MV-4-11 (cell line): ENCODE data around the gene TRAF1.

Experiments used
- DNase-seq: peaks from one replicate; lab custom pipeline; 2025; lab: John Stamatoyannopoulos, UW

Gene TRAF1

DNA sequence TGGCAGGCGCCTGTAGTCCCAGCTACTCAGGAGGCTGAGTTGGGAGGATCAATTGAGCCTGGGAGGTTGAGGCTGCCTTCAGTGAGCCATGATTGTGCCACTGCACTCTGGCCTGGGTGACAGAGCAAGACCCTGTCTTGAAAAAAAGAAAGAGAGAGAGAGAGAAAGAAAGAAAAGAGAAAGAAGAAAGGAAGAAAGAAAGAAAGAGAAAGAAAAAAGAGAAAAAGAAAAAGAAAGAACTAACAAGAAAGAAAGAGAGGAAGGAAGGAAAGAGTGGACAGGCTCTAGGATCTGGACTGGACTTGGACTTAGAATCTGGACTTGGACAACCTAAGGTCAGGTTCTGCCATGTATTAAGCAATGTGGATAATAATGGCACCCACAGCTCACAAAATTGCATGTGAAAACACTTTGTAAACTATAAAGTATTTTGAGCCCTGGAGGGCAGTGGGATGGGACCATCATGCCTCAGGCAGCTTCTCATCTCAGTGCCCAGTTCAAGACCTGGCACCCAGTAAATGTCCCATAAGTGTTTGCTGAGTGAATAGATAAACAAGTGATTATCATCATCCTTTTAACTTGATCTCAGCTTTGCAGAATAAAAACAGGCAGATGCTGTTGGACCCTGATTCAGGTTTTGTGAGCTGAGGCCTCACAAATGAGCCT lies 36.9 kb downstream of the TRAF1 start:
- DNase-seq: no peak

DNA sequence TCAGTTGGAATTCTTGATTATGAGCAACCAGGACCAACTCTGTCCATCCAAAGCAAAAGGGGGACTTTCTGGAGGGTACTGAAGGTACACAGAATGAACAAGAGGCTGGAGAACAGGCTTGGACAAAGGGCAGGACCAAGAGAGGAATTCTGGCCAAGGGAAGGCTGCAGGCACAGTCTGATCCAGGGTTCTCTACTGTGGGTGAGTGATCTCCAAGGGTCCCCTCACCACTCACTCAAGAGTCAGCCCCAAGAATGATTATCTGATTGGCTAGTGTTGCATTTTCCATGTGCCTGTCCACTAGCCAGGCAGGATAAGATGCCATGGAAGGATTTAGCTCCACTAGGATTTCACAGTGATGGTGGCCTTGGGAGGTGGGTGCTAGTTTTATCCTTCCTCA lies 38.0 kb downstream of the TRAF1 start:
- DNase-seq: no peak

DNA sequence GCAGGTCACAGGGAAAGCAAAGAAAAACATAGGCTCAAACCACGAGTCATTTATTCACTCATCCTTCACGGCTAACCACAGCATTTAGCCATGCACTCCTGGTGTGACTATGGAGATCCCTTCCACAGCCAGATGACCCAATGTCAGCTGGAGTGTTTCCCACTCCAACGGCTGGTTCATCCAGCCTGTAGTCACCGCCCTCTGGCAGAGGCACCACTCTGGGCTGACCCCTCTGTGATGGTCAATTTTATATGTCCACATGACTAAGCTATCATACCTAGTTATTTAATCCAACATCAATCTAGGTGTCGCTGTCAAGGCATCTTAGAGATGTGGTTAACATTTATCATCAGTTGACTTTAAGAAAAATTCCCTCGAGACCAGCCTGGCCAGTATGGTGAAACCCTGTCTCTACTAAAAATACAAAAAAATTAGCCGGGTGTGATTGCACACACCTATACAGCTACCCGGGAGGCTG lies 40.1 kb downstream of the TRAF1 start:
- DNase-seq: peak; percentile 46

DNA sequence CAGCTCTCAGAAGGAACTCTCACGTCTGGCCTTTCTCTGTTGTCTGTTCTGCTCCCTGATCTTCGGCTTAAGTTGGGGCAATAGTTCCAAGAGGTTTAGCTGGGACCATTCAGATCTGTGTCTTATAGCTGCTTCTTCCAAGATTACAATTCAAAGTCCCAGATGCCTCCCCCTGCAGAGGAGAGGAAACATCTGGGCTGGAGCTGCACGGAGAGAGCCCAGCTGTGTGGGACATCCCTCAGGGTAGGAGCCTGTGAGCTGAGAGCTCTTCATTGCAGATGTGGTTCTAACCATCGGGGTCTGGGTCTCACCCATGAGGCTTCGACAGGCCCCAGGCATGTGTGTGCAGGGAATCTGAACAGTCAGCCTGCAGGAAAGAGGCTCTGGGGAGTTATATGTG lies 40.6 kb downstream of the TRAF1 start:
- DNase-seq: no peak

DNA sequence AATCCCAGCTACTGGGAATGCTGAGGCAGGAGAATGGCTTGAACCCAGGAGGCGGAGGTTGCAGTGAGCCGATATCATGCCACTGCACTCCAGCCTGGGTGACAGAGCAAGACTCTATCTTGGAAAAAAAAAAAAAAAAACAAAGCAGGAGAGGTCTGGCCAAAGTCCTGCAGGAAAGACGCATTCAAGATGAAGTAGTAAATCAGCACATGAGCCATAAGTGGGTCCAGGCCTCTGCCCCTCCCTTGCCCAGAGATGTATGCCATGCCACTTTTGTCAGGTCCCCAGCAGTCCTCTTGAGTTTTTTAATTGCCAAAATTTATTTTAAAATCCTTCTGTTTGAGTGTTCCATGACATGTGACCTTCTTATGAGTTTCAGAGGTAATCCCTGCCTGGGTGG lies 41.1 kb downstream of the TRAF1 start:
- DNase-seq: no peak

DNA sequence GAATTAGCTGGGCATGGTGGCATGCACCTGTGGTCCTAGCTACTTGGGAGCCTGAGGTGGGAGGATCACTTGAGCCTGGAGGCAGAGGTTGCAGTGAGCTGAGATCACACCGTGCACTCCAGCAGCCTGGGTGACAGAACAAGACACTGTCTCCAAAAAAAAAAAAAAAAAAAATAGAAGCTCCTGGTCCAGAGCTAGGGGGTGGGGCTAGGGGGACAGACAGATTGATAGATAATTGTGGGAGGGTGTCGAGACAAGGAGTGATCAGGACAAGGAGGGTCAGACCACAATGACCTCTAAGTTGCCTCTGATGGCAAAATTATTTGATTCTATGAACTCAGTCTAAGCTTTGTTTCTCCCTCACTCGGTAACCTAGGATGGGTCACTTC lies 43.0 kb downstream of the TRAF1 start:
- DNase-seq: no peak

DNA sequence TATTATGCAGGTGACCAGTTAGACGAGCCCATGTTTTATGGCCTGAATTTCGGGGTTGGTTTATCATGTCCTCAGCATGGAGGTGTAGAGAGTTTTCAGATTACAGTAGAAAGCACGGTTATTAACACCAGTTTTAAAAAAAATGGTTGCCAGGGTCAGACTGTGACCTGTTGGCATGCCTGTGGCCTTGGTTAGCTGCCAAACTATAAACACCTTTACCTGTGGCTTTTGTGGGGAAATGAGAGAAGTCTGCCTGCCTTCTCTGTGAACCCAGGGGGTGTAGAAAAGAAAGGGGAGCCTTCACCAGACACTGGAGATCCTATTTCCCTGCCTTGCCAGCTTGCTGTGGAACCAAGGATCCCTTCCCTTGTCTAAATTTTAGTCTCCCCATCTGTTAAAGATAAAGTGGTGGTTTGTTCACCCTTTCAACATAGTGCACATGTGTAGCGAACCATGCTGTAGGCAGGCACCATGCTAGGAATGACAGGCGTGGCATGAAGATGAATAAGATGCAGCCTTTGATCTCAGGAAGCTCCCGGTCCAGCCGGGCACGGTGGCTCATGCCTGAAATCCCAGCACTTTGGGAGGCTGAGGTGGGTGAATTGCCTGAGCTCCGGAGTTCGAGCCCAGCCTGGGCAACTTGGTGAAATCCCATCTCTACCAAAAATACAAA lies 43.5 kb downstream of the TRAF1 start:
- no peak for DNase-seq

DNA sequence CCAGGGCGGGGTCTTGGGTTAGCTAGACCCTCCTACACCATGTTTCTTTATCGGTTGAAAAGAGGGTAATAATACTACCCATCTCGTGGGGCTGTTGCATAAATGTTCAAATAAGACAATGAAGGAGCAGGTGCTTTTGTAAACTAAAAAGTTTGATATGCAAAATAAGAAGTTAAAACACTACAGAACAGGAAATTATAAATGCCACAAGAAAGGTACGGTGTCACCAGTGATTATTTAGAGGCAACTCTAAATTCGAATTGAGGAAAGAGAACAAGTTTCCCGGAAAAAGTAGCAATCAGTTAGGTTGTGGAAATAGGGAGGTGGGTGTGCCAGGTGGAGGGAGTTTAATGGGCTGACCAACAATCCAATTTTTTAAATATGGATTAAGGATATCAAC lies 47.1 kb downstream of the TRAF1 start:
- no peak for DNase-seq

DNA sequence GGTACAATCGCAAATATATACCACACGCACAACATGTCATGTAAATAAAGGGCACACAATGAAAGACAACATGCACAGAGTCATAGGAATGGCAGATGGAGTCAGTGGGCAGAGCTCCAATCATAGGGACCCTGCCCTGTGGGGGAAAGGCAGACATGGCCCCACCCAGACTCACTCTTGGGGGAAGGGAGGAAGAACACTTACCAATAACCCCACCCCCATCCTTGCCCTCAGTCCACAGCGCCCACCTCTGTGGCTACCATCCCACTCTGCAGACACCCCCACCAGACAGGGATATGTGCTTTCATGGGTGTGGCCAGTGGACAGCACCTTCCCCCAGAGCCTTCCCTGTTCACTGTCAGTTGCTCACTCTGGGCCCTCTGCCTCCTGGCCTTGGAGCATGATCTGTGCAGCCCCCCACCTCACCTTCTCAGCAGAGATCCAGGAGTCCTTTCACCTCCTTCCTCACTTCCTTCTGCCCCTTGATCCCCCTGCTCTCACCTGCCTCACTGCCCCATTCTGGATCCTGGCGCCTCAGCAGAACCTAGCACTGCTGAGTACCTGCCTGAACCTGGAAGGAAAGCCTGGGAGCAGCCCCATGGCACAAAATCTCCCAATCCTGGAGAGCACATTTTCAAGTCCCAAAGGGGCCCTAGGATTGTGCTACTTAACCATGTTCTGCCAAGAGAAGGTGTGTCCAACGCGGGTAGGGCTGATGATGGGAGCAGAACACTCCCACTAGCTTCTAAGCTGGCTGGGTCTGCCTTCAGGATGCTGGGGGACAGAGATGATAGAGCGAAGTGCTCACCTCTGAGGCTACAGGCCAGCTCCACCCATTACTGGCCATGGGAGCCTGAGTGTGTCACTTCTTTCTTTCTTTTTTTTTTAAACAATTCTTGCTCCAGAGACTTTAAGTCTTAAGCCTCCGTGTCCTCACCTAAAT lies 48.1 kb downstream of the TRAF1 start:
- DNase-seq: no peak

DNA sequence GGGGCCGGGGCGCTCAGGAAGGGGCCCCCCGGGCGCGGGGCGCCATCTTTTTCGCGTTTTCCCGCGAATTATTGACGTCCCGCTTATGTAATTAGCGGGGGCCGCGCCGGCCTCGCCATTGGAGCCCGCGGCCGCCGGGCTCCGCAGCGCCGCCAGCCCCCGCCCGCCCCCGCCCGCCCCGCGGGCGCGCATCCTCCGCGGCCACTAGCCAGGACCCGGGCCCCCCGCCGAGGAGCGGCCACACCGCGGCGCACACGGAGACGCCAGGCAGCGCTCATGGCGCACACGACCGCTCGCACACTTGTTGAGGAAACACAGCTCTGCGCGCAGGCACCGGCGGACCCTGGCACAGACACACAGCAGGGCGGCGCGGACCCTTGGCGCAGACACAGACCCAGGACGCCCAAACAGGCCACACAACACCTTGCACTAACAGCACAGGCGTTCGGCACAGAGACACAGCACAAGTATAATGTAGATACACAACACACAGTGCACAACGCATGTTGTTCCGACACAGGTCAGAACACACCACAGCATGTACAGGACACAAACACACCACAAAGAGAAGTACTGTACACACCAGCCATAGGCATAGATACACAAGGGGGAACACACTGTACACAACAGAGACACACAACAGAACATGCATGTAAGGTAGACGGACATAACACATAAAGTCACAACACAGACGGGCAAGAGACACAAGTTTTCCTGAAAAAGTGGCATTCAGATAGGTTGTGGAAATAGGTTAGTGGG lies 49.1 kb downstream of the TRAF1 start:
- DNase-seq: peak; percentile 78

DNA sequence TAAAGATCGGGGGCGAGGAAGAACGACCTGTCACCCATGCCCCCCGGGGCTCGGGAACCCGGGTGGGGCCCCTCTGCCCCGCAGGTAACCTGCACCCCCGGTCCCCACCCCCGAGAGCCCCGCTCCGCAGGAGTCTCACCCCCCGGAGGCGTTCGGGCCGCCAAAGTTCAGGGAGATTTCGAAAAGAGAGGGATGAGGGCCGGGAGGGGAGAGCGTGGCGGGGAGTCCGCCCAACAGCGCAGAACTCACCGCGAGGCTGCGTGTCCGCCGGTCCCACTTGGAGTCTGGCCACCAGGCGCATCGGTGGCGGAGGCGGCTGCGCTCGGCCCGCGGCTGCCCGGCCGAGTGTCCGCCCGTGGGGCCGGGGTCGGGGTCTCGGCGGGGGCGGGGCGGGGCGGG lies 49.8 kb downstream of the TRAF1 start, which contains the start of gene PHF19:
PHF19 (minus strand) TSS at position 347 of the 399 bp plus-strand sequence. CDS start 2,447 bp downstream, outside the sequence.
- peak; percentile 44 for DNase-seq

DNA sequence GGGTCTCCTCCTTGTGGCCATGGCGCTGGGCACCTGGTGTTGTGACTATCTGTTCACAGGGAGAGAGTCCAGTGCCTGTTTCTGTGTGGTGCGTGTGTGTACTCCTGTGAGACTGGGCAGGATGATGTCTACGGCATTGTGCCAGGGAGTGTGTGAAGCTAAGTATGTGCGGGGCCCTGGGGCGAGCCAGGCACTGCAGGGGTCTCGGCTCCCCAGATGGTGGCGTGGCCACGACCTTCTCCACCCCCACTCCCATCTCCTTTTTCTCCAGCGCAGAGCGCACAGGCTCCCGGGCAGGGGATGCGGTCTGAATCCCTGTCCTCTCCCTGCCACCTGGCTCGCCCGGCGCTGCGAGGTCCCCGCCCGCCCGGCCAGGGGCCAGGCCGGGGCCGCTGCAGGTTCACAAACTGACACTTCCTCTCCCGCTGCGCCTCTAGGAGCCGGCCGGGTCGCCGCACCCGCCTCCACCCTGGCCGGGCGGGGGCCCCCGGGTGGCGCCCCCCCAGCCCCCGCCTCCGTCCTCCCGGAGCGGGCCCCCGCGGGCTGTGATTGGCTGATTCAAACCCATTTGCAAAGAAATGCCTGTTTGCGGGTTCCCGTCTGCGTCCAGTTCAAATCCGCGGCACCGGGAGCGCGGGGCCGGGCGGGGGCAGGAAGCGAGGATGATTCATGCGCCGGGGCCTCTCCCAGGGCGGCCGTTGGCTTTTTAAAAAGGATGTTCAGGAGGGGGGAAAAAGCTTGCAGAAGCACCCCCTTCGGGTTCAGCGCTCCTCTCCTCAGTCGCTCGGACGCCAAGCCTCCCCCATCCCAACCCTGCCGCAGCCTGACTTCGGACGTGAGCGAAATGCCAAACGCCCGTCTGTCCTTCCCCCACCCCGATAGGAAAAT lies 50.4 kb downstream of the TRAF1 start:
- DNase-seq: peak; percentile 96

DNA sequence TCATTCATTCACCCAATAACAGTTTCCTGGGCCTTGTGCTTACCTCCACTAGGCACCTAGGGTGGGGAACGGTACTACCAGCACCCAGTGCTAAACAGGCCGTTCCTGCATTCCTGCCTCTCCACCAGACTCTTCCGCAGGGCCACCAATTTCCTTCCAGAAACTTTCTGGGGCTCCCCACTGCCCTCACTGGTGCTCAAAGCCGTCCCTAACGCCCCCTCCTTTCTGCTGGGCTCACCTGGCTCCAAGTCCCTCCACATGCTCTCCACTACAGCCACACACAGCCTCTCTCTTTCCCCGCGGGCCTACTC lies 51.0 kb downstream of the TRAF1 start:
- no peak for DNase-seq

DNA sequence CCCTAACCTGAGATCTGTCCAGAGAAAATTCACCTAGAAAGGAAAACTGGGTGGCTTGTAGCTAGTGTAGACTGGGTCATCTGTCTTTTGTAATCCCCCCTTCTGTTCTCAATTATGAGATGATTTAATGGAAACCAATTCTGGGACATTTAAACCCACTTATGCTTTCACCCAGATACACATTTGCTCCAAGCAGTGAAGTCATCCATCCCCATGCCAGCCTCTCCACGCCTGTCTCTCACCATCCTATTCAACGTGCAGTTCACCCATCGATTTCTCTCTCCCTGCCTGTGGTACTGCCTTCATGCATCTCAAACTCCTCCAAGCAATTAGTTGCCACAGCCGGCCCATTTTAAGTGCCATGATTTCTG lies 51.4 kb downstream of the TRAF1 start:
- no peak for DNase-seq

DNA sequence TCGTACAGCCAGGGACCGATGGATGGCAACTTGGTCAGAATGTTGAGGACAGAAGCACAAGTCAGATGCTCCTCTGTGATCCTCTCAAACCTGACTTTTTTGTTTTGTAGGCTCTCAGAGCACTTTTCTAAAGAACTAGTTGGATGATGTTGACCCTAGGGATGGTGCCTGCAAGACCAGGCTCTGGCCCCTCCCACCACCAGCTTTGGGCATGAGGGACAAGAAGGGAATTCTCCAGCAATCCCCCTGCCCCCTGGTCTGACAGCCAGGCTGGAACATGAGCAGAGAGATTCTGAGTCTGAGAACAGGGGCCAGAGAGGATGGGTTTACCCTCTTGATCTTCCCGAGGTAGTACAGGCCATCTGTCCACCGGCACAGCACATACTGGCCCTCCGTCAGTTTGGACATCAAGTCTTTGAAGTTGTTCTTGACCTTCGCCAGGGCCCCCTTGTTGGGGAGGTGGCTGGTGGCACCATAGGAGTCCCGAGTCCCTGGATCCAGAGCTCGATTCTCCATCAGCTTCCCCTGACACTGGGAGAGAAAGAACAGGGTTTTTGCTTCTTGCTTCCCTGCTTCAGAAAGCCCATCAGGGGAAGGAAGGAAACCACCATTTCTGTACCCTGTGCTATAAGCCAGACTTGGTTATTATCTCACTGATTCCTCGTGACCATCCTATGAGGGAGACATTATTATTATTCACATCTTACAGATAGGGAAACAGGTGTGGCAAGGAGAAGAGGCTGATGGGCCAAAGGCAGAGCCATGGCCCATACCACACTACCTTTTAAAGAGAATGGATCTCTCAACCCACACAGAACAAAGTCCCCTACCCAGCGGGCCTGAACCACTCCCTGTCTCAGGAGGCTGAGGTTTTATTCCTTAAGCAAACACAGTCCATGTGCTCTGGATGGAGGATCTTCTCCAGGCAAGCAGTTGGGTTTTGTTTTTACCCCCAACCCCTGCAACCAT lies 52.1 kb downstream of the TRAF1 start:
- no peak for DNase-seq

DNA sequence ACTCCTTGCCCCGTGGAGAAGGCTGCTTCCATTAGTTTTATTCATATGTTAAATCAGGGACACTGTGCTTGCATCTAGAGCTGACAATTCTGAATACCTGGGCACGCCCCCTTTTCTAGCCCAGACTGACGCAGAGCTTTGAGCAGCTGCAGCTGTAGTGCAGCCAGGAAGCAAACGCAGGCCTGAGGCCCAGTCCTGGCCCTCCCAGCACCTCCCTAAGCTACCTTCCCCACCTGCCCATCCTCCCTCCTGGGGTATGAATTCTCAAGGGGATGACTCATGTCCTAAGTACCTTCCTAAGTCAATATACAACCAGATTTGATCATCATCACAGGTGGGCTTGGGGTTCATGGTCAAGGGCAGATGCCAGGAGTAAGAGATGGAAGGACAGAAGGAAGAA lies 53.1 kb downstream of the TRAF1 start:
- DNase-seq: no peak

DNA sequence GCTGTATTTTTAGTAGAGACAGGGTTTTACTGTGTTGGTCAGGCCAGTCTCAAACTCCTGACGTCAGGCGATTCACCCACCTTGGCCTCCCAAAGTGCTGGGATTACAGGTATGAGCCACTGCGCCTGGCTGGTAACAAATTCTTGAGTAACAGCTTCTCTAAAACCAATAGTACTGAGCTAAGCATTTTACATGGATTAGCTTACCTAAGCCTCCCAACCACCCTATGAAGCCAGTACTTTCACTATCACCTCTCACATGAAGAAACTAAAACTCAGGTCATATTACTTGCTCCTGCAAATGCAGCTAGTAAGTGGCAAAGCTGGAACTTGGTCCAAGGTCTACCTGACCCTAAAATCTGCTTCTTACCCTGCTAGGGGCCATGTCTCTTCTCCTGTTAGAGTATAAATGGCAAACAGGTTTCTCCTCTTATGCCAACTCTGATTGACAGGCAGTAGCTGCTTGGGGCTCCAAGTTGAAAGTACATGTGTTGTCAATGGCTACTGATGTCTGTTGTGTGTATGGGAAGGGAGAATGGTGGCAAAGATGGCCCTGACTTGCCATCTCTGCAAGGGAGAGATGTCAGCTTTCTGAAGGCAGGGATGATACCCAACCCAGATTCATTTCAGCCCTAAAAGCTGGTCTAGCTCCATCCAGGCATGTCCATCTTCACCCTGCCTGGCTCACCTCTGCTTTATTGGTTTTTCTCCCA lies 53.6 kb downstream of the TRAF1 start:
- DNase-seq: no peak

DNA sequence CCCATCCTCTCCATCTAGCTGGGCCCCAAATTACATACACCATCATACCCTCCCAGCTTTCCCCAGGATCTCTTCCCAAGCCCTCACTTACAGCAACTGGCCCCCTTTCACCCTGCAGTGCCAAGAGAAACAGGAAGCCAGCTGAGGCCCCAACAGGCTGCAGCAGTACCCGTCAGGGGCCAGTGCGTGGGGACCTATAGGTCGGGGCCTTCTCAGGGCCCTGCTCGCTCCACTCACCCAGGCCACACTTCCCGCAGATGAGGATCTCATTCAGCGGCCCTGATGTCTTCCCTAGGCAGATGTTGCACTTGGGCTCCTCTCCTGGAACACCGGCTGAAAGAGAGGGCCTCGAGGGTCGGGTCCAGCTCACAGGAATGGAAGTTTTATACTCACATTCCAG lies 56.4 kb downstream of the TRAF1 start:
- no peak for DNase-seq

DNA sequence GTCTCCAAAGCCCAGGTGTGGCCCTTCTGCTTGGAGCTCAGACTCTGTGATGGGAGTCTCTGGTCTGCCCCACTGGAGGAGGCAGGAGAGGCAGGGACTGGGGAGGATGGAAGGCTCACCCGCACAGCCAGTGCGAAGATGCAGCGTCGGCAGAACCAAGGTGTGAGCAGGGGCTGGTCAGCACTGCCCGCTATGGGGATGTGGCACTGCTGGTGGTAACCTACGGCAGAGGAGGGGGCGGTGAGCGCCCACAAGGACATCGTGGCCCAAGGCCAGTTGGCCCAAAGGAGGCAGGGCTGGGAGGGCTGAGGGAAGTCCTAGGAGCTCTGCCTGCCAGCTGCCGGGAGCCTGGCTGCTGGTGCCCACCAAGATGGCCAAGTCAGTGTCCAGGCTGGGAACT lies 56.9 kb downstream of the TRAF1 start:
- no peak for DNase-seq
